Brain microvascular endothelial cell (primary cell): Measurements from ENCODE around the gene MYO3B.

Experiments
- DNase-seq: peaks from one replicate; pipeline ENCODE4 v3.0.0-alpha.2; 2020
- H3K27ac ChIP-seq: fragments of 250-450 bp; sonication (Bioruptor Pico); 2 replicates; pipeline ENCODE4 v1.5.1; 2020; ENCODE audit warnings: mild to moderate bottlenecking, moderate library complexity
- H3K27me3 ChIP-seq: fragments of 250-450 bp; sonication (Bioruptor Pico); replicated peaks from 2 replicates; pipeline ENCODE4 v1.5.1; 2020; ENCODE audit warnings: mild to moderate bottlenecking
- H3K36me3 ChIP-seq: fragments of 250-450 bp; sonication (Bioruptor Pico); replicated peaks from 2 replicates; pipeline ENCODE4 v1.5.1; 2020; ENCODE audit warnings: mild to moderate bottlenecking
- H3K4me3 ChIP-seq: 2 replicates; pipeline ENCODE4 v1.5.1; 2011; ENCODE audit warnings: low read depth, mild to moderate bottlenecking, control low read depth, low read length, moderate library complexity
- in situ Hi-C: cut with HindIII; loops from 2 replicates; pipeline ENCODE4 v1.10.0; 2017; ENCODE audit warnings: low sequenced_read_pairs, low pct_ligation_motif_present
- TF ChIP-seq, protein P1 (sequence below): IDR thresholded peaks from 2 replicates; pipeline ENCODE4 v1.5.1; 2011; ENCODE audit warnings: low read depth, mild to moderate bottlenecking, moderate library complexity, low read length, control low read depth, inconsistent platforms; ENCODE audit errors: missing control alignments

The MYO3B gene

GRCh38 chr2:170288859-170289258 lies 110.9 kb downstream of the MYO3B start:
- H3K4me3 ChIP-seq, result no peak overlapping the region
- DNase-seq, result no peak
- H3K27me3 ChIP-seq, result no peaks in the 10 kb centered on the region
- no peaks in the 10 kb centered on the region for H3K36me3 ChIP-seq
- no peak overlapping the region for H3K27ac ChIP-seq
- TF ChIP-seq, protein P1, sequence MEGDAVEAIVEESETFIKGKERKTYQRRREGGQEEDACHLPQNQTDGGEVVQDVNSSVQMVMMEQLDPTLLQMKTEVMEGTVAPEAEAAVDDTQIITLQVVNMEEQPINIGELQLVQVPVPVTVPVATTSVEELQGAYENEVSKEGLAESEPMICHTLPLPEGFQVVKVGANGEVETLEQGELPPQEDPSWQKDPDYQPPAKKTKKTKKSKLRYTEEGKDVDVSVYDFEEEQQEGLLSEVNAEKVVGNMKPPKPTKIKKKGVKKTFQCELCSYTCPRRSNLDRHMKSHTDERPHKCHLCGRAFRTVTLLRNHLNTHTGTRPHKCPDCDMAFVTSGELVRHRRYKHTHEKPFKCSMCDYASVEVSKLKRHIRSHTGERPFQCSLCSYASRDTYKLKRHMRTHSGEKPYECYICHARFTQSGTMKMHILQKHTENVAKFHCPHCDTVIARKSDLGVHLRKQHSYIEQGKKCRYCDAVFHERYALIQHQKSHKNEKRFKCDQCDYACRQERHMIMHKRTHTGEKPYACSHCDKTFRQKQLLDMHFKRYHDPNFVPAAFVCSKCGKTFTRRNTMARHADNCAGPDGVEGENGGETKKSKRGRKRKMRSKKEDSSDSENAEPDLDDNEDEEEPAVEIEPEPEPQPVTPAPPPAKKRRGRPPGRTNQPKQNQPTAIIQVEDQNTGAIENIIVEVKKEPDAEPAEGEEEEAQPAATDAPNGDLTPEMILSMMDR, result no peak
- in situ Hi-C loops, result no loop called here

GRCh38 chr2:170291474-170291873 lies 113.5 kb downstream of the MYO3B start:
- in situ Hi-C loops, result no loop called here
- no peak for DNase-seq
- TF ChIP-seq, protein P1, result no peak
- Histone ChIP-seq H3K4me3 (no peak overlapping the region), H3K36me3 (no peaks in the 10 kb centered on the region), H3K27ac (no peak overlapping the region), H3K27me3 (no peaks in the 10 kb centered on the region)

- in situ Hi-C loops, result no loop called here
- TF ChIP-seq, protein P1, result no peak
These were observed 114.5 kb downstream of the MYO3B start for GRCh38 chr2:170292415-170292814.

GRCh38 chr2:170297496-170297895 lies 119.5 kb downstream of the MYO3B start:
- no peaks in the 10 kb centered on the region for H3K27me3 ChIP-seq
- TF ChIP-seq, protein P1, result no peak
- H3K4me3 ChIP-seq, result no peak overlapping the region
- no peak overlapping the region for H3K27ac ChIP-seq
- H3K36me3 ChIP-seq, result no peaks in the 10 kb centered on the region
- in situ Hi-C loops, result no loop called here
- no peak for DNase-seq

More at GRCh38 chr2:170292415-170292814, 114.5 kb downstream of the MYO3B start:
- Histone ChIP-seq H3K4me3 (no peak overlapping the region), H3K36me3 (no peaks in the 10 kb centered on the region), H3K27ac (no peak overlapping the region), H3K27me3 (no peaks in the 10 kb centered on the region)
- no peak for DNase-seq

GRCh38 chr2:170298115-170298514 lies 120.2 kb downstream of the MYO3B start:
- Histone ChIP-seq H3K4me3 (no peak overlapping the region), H3K27ac (no peak overlapping the region), H3K36me3 (no peaks in the 10 kb centered on the region), H3K27me3 (no peaks in the 10 kb centered on the region)
- TF ChIP-seq, protein P1, result no peak
- in situ Hi-C loops, result no loop called here
- no peak for DNase-seq

- Histone ChIP-seq H3K27ac (no peak overlapping the region), H3K36me3 (no peaks in the 10 kb centered on the region), H3K27me3 (no peaks in the 10 kb centered on the region), H3K4me3 (no peak overlapping the region)
- TF ChIP-seq, protein P1, result no peak
- in situ Hi-C loops, result no loop called here
- no peak for DNase-seq
These were observed 121.0 kb downstream of the MYO3B start for GRCh38 chr2:170298861-170299429.
